SKM-1 (cell line): Measurements from ENCODE around the gene GPR173.

Source experiments
- DNase-seq: peaks from one replicate; lab custom pipeline; 2025; ENCODE audit not compliant: unreplicated experiment; lab: John Stamatoyannopoulos, UW

The GPR173 gene

GRCh38 chrX:53048169-53049126 is at the start of gene GPR173:
TSS of gene GPR173 (plus strand) at chrX:53048789. CDS start at chrX:53076622, 27,833 bp downstream.
- no peak for DNase-seq

GRCh38 chrX:53000447-53001135 is 48.0 kb upstream of the GPR173 start:
- DNase-seq, result no peak

DNA sequence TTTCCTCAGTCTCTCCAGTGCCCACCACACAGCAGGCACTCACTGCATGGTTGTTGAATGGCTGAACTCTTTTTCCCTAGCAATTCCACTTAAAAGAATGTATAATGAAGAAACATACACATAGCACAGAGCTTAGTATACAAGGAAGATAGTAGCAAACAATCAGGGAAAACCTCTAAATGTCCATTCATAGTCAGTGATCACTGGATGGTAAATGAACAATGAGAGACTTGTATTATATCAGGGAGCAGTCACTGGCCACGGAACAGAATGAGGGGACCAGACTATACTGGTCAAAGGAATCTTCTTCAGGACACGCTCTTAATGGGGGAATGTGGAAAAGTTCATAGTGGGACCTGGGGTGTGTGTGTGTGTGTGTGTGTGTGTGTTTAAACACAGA is 46.6 kb upstream of the GPR173 start:
- DNase-seq, result no peak

GRCh38 chrX:53003111-53003510 is 45.5 kb upstream of the GPR173 start:
- DNase-seq, result no peak

DNA sequence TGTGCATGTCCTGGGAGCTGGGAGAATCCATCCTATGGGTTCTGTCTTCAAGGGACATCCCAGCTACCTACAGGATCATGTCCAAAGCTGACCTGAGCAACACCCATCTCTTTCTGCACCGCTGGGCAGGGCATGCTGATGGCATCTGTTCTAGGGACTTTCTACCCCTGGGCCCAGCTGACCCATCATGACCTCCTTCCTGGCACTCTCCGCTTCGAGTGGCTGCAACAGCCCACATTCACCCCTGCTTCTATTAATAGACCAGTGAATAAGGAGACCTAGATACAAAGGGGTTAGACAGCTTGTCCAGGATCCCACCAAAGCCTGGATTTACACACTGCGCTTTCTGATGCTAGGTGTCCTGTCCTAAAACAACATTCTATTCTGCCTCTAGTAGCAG is 44.6 kb upstream of the GPR173 start:
- no peak for DNase-seq

DNA sequence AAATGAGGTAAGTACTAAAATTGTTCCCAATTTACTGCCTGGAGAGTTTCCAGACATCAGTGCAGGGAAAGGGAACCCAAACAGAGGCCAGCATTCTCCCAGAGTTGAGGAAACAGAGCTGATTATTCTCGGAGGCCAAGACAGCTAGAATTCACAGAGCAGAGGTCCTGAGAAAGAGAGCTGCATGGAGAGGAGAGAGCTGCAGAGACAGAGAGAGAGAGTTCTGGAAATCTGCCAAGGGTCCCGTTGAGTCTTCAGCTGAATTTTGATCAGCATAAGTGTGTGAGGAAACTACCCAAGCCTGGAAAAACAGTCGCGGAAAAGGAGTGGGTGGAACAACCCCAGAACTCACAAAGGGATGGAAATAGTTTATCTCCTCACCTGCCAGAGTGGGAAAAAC is 43.8 kb upstream of the GPR173 start:
- no peak for DNase-seq

DNA sequence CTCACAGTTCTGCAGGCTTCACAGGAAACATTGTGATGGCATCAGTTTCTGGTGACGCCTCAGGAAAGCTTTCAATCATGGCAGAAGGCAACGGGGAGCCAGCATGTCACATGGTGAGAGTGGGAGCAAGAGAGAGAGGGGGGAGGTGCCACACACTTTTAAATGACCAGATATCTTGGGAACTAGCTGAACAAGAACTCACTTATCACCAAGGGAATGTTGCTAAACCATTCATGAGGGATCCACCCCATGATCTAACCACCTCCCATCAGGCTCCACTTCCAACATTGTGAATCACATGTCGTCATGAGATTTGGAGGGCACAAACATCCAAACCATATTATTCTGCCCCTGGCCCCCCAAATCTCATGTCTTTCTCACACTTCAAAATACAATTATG is 43.3 kb upstream of the GPR173 start:
- no peak for DNase-seq

DNA sequence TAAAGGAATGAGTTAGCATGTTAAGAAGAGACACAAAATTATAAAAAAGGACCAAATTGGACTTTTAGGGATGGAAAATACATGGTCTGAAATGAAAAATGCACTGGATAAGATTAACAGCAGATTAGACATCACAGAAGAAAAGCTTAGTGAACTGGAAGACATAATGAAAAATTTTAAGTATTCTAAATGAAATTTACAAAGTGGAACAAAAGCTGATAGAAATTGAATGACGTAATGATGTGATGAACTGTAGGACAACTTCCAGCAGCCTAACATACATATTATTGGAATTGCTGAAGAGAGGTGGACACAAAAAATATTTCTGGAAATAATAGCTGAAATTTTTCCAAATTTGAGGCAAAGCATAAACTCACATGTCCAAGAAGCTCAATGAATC is 39.6 kb upstream of the GPR173 start:
- DNase-seq, result no peak

- DNase-seq, result no peak
These were observed 35.3 kb upstream of the GPR173 start for GRCh38 chrX:53013291-53013690.

DNA sequence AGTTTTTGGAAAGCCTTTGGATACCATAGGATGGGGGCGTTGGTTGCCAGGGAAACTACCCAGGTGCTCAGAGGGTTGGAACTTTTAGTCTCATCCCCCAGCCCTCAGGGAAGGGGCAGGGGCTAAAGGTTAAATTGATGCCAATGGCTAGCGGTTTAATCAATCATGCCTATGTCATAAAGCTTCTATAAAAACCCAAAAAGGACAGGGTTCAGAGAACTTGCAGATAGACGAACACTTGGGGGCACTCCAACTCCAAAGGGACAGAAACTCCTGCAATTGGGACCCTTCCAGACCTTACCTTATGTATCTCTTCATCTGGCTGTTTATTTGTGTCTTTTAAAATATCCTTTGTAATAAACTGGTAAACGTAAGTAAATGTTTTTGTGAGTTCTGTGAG is 30.0 kb upstream of the GPR173 start:
- no peak for DNase-seq

- DNase-seq, result no peak
These were observed 26.2 kb upstream of the GPR173 start for GRCh38 chrX:53022381-53022780.

DNA sequence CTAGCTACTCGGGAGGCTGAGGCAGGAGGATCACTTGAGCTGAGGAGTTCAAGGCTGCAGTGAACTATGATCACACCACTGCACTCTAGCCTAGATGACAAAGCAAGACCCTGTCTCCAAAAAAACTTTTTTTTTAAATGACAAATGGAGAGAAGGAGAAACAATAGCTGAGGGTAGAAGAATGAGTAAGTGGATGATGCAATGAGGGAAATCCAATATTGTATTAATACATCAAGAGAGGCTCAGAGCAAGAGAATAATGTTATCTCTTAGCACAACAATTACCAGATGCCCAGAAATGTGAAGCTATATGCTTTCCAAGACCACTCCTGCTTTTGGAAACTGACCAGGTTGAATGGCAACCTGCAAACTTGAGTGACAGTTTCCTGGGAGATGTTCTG is 19.9 kb upstream of the GPR173 start:
- no peak for DNase-seq

DNA sequence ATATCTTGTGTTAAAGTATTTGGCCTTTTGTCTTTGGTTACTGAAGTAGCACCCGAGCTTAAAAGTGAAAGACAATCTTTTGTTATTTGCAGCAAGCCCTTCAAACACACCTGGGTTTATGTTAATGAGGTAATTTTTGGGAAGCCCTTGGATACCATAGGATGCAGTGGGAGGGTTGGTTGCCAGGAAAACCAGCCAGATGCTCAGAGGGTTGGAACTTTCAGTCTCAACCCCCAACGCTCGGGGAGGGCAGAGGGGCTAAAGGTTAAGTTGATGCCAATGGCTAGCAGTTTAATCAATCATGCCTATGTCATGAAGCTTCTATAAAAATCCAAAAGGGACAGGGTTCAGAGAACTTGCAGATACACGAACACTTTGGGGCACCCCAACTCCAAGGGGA is 17.2 kb upstream of the GPR173 start:
- no peak for DNase-seq

DNA sequence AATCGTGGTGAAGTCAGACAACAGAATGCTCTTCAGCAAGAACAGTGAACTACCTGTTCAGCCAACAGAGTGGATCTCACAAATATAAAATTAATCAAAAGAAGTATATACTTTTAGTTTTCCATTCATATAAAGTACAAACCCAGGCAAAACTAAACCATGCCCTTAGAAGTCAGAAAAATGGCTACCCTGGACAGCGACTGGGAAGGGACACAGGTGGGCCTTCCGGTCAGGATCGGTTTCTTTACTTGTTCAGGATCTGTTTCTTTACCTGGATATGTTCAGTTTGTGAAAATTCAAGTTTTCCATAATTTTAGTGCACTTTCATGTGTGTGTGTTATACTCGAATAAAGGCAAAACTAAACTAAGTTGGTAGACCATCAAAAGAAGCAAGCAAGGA is 12.4 kb upstream of the GPR173 start:
- DNase-seq, result no peak

GRCh38 chrX:53039236-53039635 is 9.4 kb upstream of the GPR173 start:
- no peak for DNase-seq

GRCh38 chrX:53044995-53045394 is 3.6 kb upstream of the GPR173 start:
- no peak for DNase-seq

DNA sequence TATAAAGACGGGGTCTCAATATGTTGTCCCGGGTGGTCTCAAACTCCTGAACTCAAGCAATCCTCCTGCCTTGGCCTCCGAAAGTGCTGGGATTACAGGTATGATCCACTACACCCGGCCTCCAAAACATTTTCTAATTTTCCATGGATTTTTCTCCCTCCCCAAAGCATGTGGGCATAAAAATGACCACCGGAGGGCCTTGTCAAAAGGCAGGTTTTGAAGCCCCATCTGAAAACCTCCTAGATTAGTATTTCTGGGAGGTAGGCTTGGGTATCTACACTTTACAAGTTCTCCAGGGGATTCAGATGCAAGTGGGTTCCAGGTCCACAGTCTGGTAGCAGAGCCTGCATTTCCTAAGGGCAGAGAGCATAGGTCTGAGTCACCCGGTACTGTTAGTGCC is 1.4 kb upstream of the GPR173 start:
- no peak for DNase-seq

DNA sequence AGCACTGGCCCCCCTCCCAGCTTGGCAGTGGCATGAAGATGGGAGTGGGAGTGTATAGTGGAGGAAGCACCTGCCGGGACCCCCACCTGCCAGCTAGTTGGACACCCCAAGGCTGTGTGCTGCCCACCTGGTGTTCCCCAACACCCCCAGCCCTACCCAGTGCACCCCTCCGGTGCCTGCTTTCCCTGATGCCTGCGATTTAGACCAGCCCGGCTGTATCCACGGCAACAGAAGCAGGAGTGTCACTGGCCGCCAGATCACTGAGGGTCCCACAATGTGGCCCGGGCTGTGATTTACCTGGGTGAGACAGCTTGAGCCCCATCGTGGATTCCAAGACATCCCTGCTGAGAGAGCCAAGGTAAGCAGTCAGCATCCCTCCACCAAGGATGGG is 533 bp downstream of the GPR173 start:
- DNase-seq, result no peak

DNA sequence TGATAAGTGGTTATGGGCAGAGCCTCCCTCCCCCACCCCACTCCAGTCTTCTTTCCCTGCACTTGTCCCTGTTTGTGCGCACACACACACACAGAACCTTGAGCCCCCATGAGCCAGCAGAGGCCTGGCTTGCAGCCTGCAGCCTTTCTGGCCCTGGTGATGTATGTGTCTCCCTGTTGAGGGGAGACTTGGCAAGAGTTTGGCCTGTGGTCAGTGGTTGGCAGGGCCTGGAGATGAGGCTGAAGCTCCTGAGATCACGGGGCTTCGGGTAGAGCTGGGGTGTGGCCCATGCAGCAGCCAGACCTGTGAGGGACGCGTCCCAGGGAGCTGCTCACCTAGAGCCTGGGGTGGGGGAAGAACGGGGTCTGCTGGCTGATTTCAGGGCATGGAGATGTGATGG is 2.3 kb downstream of the GPR173 start:
- DNase-seq, result no peak

- no peak for DNase-seq
These were observed 6.8 kb downstream of the GPR173 start for GRCh38 chrX:53055244-53055849.

DNA sequence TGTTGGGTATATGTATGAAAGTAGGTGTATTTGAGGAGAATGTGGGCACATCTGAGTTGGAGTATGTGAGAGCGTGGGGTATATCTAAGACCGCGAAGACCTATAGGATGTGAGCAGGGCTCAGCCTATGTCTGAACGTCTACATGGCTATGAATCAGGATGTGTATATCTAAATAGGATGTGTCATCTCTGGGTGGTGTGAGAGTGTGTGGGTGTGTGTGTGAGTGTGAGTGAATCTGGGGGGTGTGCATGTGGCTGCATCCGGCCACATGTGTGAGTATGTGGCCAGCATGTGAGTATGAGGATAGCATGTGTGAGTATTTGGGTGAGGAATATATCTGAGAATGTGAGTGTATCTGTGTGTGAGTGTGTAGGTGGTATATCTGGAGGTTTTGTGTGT is 7.7 kb downstream of the GPR173 start:
- DNase-seq, result no peak

- no peak for DNase-seq
These were observed 16.5 kb downstream of the GPR173 start for GRCh38 chrX:53065104-53065503.
